HUES48 (cell line): ENCODE results near the gene RTKN.

Experiments used
- H3K27ac ChIP-seq: one replicate; pipeline ENCODE4 v1.7.0; 2013; ENCODE audit warnings: low read depth, low read length, inconsistent platforms
- H3K27me3 ChIP-seq: 2 replicates; pipeline ENCODE4 v1.6.1; 2013; ENCODE audit warnings: mild to moderate bottlenecking, low read length; ENCODE audit not compliant: control insufficient read depth, insufficient read depth
- H3K36me3 ChIP-seq: 2 replicates; pipeline ENCODE4 v1.6.1; 2013; ENCODE audit warnings: low read length; ENCODE audit not compliant: control insufficient read depth, insufficient read depth
- H3K4me1 ChIP-seq: 2 replicates; pipeline ENCODE4 v1.6.1; 2013; ENCODE audit warnings: mild to moderate bottlenecking, low read length; ENCODE audit not compliant: control insufficient read depth, insufficient read depth
- H3K4me3 ChIP-seq: 2 replicates; pipeline ENCODE4 v1.5.1; 2013; ENCODE audit warnings: mild to moderate bottlenecking, low read depth, low read length
- H3K9ac ChIP-seq: 2 replicates; pipeline ENCODE4 v1.6.1; 2013; ENCODE audit warnings: mild to moderate bottlenecking, low read depth, low read length, moderate library complexity
- H3K9me3 ChIP-seq: 2 replicates; pipeline ENCODE4 v1.6.1; 2013; ENCODE audit warnings: low read length; ENCODE audit not compliant: control insufficient read depth, insufficient read depth

Gene RTKN

GRCh38 chr2:74390606-74391005 lies 51.1 kb downstream of the RTKN start:
- H3K4me1 ChIP-seq: peaks cover 10% of the 10 kb centered on the region; the same call in 1 of the 2 replicates
- no peaks in the 10 kb centered on the region for H3K9me3 ChIP-seq
- H3K36me3 ChIP-seq: peaks cover 6% of the 10 kb centered on the region; the same call in 1 of the 2 replicates
- no peaks in the 10 kb centered on the region for H3K27me3 ChIP-seq
- H3K4me3 ChIP-seq: peak overlapping the region; percentile 100
- no peak overlapping the region for H3K27ac ChIP-seq
- H3K9ac ChIP-seq: peak overlapping the region; percentile 87

- H3K4me3 ChIP-seq: no peak overlapping the region
- no peaks in the 10 kb centered on the region for H3K27me3 ChIP-seq
- no peak overlapping the region for H3K9ac ChIP-seq
- H3K4me1 ChIP-seq: peaks cover 9% of the 10 kb centered on the region; the same call in 1 of the 2 replicates
- H3K9me3 ChIP-seq: no peaks in the 10 kb centered on the region
- H3K36me3 ChIP-seq: peaks cover 28% of the 10 kb centered on the region
- no peak overlapping the region for H3K27ac ChIP-seq
Observed at GRCh38 chr2:74387346-74387745, 54.4 kb downstream of the RTKN start.

GRCh38 chr2:74385396-74385795 lies 56.3 kb downstream of the RTKN start:
- H3K4me1 ChIP-seq: peaks cover 7% of the 10 kb centered on the region

GRCh38 chr2:74384051-74384450 lies 57.7 kb downstream of the RTKN start:
- no peaks in the 10 kb centered on the region for H3K9me3 ChIP-seq
- H3K36me3 ChIP-seq: peaks cover 28% of the 10 kb centered on the region
- H3K9ac ChIP-seq: no peak overlapping the region
- no peak overlapping the region for H3K27ac ChIP-seq
- H3K27me3 ChIP-seq: no peaks in the 10 kb centered on the region
- H3K4me3 ChIP-seq: no peak overlapping the region
- peaks cover 15% of the 10 kb centered on the region for H3K4me1 ChIP-seq

More at GRCh38 chr2:74385396-74385795, 56.3 kb downstream of the RTKN start:
- Histone ChIP-seq H3K9me3 (no peaks in the 10 kb centered on the region), H3K4me3 (no peak overlapping the region), H3K27ac (no peak overlapping the region), H3K9ac (no peak overlapping the region), H3K36me3 (peaks cover 28% of the 10 kb centered on the region), H3K27me3 (no peaks in the 10 kb centered on the region)

DNA sequence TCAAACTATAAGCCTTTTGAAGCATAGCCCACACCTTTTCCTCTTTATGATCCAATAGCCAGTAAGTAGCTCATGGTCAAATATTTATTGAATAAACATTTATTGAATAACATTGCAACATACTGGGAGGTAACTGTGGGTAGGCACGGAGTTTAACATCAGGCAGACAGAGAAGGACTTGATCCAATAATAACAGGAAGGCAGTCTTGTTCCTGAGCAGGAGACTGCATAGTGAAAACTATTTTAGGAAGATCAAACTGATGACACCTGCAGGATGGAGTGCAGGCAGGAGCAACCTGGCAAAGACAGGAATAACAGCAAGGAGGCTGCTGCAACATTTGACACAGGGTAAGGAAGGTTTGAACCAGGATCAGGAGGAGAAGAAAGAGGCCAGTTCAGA lies 58.5 kb downstream of the RTKN start:
- H3K9me3 ChIP-seq: no peaks in the 10 kb centered on the region
- H3K36me3 ChIP-seq: peaks cover 28% of the 10 kb centered on the region
- H3K27ac ChIP-seq: no peak overlapping the region
- peaks cover 15% of the 10 kb centered on the region for H3K4me1 ChIP-seq
- no peak overlapping the region for H3K9ac ChIP-seq
- no peak overlapping the region for H3K4me3 ChIP-seq
- no peaks in the 10 kb centered on the region for H3K27me3 ChIP-seq

- Histone ChIP-seq H3K4me3 (no peak overlapping the region), H3K36me3 (peaks cover 41% of the 10 kb centered on the region), H3K27me3 (no peaks in the 10 kb centered on the region), H3K4me1 (peaks cover 15% of the 10 kb centered on the region), H3K9me3 (no peaks in the 10 kb centered on the region), H3K27ac (no peak overlapping the region), H3K9ac (no peak overlapping the region)
Observed at GRCh38 chr2:74381751-74382150, 60.0 kb downstream of the RTKN start.

GRCh38 chr2:74379851-74380789 lies 61.6 kb downstream of the RTKN start, which contains the start of gene DCTN1:
Gene DCTN1, minus strand, starts transcription at chr2:74380311. Its CDS starts 274 bp downstream, at chr2:74380037.
- Histone ChIP-seq H3K27ac (peak within 1 kb of the TSS; percentile 62), H3K27me3 (no peaks in the 10 kb centered on the region), H3K9me3 (no peaks in the 10 kb centered on the region), H3K4me1 (peaks cover 15% of the 10 kb centered on the region), H3K36me3 (peaks cover 41% of the 10 kb centered on the region), H3K9ac (no peak within 1 kb of the TSS), H3K4me3 (peak within 1 kb of the TSS; percentile 36; the same call in 1 of the 2 replicates)

DNA sequence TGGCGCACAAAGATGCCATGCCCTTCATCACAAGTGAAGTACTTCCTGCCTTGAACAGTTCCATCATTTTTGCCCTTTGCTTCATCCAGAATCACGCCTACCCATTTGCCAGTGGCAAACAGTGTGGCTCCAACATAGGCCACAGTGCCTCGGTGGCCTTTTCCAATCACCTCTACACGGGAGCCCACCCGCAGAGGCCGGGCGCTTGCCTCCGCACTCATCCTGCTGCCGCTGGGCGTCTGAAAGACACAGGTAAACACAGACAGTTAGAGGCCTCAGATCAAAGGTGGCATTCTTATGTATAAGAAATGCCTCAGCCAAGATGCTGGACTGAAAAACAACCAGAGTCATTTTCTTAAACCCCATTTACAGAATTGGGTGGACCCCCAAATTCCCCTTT lies 63.7 kb downstream of the RTKN start:
- H3K9ac ChIP-seq: no peak overlapping the region
- H3K4me3 ChIP-seq: no peak overlapping the region
- peaks cover 33% of the 10 kb centered on the region for H3K4me1 ChIP-seq
- peaks cover 24% of the 10 kb centered on the region for H3K36me3 ChIP-seq
- H3K27ac ChIP-seq: no peak overlapping the region
- no peaks in the 10 kb centered on the region for H3K27me3 ChIP-seq
- H3K9me3 ChIP-seq: no peaks in the 10 kb centered on the region

- Histone ChIP-seq H3K9ac (no peak overlapping the region), H3K4me3 (no peak overlapping the region), H3K4me1 (peaks cover 34% of the 10 kb centered on the region), H3K27ac (no peak overlapping the region), H3K9me3 (no peaks in the 10 kb centered on the region), H3K36me3 (peaks cover 33% of the 10 kb centered on the region), H3K27me3 (no peaks in the 10 kb centered on the region)
Observed at GRCh38 chr2:74375838-74376237, 65.9 kb downstream of the RTKN start.
